ENCODE measurements around the gene FAM47E.

DNA sequence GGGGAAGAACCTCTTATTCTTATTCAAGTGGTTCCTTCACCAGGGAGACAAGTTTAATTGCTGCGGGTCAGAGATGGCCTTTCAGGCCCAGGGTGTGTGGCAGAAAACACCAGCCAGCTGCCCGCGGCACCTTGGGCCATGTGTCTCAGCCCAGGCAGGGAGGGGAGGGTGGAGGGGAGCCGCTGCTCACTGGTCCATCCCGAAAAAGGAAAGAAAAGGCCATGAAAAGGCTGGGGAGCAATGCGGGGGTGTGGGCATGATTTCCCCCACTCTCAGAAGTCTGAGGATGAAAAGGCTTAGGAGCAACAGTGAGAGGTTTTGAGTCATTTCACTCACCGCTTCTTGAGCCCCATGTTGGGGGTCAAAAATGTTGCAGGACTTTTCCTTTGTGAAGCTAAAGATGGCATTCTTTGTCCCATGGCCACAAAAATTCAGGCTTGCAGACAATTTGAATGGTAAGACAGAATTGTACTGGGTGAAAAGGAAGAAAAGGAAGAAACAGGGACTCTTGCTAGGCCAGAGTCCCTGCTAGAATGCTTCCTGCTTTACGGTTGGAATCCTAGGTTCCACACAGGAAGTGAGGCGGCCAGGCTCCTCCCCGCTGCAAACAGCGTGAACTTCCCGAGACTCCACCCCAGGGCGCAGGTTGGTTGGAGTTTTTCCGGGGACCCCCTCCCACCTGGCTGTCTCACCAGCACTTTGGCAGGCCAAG, 17.4 kb upstream of the FAM47E start:
- TF ChIP-seq, protein P1, sequence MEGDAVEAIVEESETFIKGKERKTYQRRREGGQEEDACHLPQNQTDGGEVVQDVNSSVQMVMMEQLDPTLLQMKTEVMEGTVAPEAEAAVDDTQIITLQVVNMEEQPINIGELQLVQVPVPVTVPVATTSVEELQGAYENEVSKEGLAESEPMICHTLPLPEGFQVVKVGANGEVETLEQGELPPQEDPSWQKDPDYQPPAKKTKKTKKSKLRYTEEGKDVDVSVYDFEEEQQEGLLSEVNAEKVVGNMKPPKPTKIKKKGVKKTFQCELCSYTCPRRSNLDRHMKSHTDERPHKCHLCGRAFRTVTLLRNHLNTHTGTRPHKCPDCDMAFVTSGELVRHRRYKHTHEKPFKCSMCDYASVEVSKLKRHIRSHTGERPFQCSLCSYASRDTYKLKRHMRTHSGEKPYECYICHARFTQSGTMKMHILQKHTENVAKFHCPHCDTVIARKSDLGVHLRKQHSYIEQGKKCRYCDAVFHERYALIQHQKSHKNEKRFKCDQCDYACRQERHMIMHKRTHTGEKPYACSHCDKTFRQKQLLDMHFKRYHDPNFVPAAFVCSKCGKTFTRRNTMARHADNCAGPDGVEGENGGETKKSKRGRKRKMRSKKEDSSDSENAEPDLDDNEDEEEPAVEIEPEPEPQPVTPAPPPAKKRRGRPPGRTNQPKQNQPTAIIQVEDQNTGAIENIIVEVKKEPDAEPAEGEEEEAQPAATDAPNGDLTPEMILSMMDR (IDR thresholded peaks at IDR 0.05 in 4 of 5, conservative IDR thresholded peaks at IDR 0.05 in 1 of 5), result no peak
- no peak for TF ChIP-seq POLR2A (IDR thresholded peaks at IDR 0.05)

Data from gastrocnemius medialis (tissue), 4 donors.